HepG2 (cell line): ENCODE data around the gene ZNF234. TPM values are rescaled to one million over a fixed set of nuclear protein-coding genes. Genes with fewer than 3 reads are reported as not detected.

Experiments used
- ATAC-seq: fragments of 200-7000 bp; cut with Tn5 transposase; 3 replicates; pipeline ENCODE4 v1.9.1; 2020; ENCODE audit warnings: mild to moderate bottlenecking, moderate library complexity
- BruUV-seq: library from RNA; stranded (reverse); fragments of 400-500 nt; replicated peaks from 2 replicates; lab custom pipeline; 2021; lab: Mats Ljungman, UMichigan
- CTCF ChIA-PET: fragments of 300-600 bp; formaldehyde crosslinking; extraction: SDS; loops from one replicate; lab custom pipeline; 2021; ENCODE audit warnings: low total read pairs, inconsistent platforms, low intra/inter-chr PET ratio; lab: Yijun Ruan, JAX
- POLR2A ChIA-PET: fragments of 350-600 bp; sonication (Branson Sonifier 250); formaldehyde crosslinking; loops from one replicate; lab custom pipeline; 2020; ENCODE audit warnings: antibody characterized with exemption, inconsistent platforms; lab: Yijun Ruan, JAX
- DNase-seq: peaks from one replicate; pipeline ENCODE4 v3.0.0-alpha.2; 2015; ENCODE audit warnings: low spot score
- FAIRE-seq: peaks from 3 replicates; lab custom pipeline; 2011; peaks lifted over from hg19 to GRCh38; lab: Jason Lieb, UNC
- H2AFZ ChIP-seq: one replicate; pipeline ENCODE4 v1.6.1; 2011; ENCODE audit warnings: low read length, inconsistent platforms
- H3K27ac ChIP-seq: fragments of 300-600 bp; 3 replicates; pipeline ENCODE4 v1.8.0; 2011; ENCODE audit warnings: mixed run types, mild to moderate bottlenecking, mixed read lengths, low read length, inconsistent platforms; ENCODE audit not compliant: insufficient read depth; ENCODE audit errors: extremely low read length
- H3K27me3 ChIP-seq, 2 experiments: fragments of 200-600 bp in 1 of 2; 2 replicates in 1 of 2; 3 replicates in 1 of 2; pipeline versions ENCODE4 v1.6.0 to v1.8.0; 2011; ENCODE audit warnings: low read length in 2 of 2, mild to moderate bottlenecking in 2 of 2, moderate library complexity in 2 of 2, inconsistent platforms in 1 of 2; ENCODE audit not compliant: insufficient read depth in 2 of 2, control insufficient read depth in 1 of 2
- H3K36me3 ChIP-seq, 2 experiments: fragments of 200-600 bp in 1 of 2; replicated peaks in 1 of 2; 2 replicates in 1 of 2; 3 replicates in 1 of 2; pipeline versions ENCODE4 v1.5.1 to v1.8.0; 2011; ENCODE audit warnings: low read length in 2 of 2, inconsistent platforms in 1 of 2; ENCODE audit not compliant: insufficient read depth in 2 of 2, control insufficient read depth in 1 of 2
- H3K4me1 ChIP-seq: 2 replicates; pipeline ENCODE4 v1.5.1; 2012; ENCODE audit warnings: low read length, inconsistent platforms; ENCODE audit not compliant: insufficient read depth
- H3K4me2 ChIP-seq: 2 replicates; pipeline ENCODE4 v1.6.0; 2011; ENCODE audit warnings: low read depth, low read length, inconsistent platforms
- H3K4me3 ChIP-seq, 3 experiments: fragments of 200-600 bp in 1 of 3; sonication (generic), shearing (Covaris generic) in 1 of 3; replicated peaks in 1 of 3; 2 replicates each; pipeline ENCODE4 v1.5.1; 2011 to 2016; ENCODE audit warnings: low read length in 3 of 3, inconsistent platforms in 2 of 3, low read depth in 2 of 3, mild to moderate bottlenecking in 2 of 3, control low read depth in 1 of 3, mixed read lengths in 1 of 3; ENCODE audit not compliant: insufficient read depth in 1 of 3
- H3K79me2 ChIP-seq: one replicate; pipeline ENCODE4 v1.6.1; 2011; ENCODE audit warnings: low read length, inconsistent platforms; ENCODE audit not compliant: insufficient read depth
- H3K9ac ChIP-seq: 2 replicates; pipeline ENCODE4 v1.6.0; 2011; ENCODE audit warnings: mild to moderate bottlenecking, low read depth, low read length, inconsistent platforms; ENCODE audit not compliant: insufficient read depth
- H3K9me3 ChIP-seq: 2 replicates; pipeline ENCODE4 v1.5.1; 2012; ENCODE audit warnings: mild to moderate bottlenecking, low read length
- H4K20me1 ChIP-seq: 2 replicates; pipeline ENCODE4 v1.6.0; 2011; ENCODE audit warnings: inconsistent platforms, mild to moderate bottlenecking, low read length, moderate library complexity; ENCODE audit not compliant: insufficient read depth
- FOSL2 ChIP-seq: sonication (generic); formaldehyde crosslinking; IDR thresholded peaks from 2 replicates; pipeline ENCODE4 v1.4.0; 2020; ENCODE audit warnings: missing genetic modification reagents
- FUBP1 ChIP-seq: sonication (generic); formaldehyde crosslinking; IDR thresholded peaks from 2 replicates; pipeline ENCODE4 v1.5.1; 2020; ENCODE audit warnings: missing genetic modification reagents, mild to moderate bottlenecking, borderline replicate concordance
- GATA4 ChIP-seq: sonication (generic); IDR thresholded peaks from 2 replicates; pipeline ENCODE4 v1.6.1; 2016; ENCODE audit warnings: antibody characterized with exemption, low read depth, borderline replicate concordance
- HNF4G ChIP-seq, 2 experiments: sonication (generic) in 1 of 2; formaldehyde crosslinking in 1 of 2; IDR thresholded peaks; 2 replicates each; pipeline versions ENCODE4 v1.4.0 to v1.6.1; 2011 to 2020; ENCODE audit warnings: borderline replicate concordance in 2 of 2, low read depth in 2 of 2, mild to moderate bottlenecking in 2 of 2, low read length in 1 of 2, missing genetic modification reagents in 1 of 2, moderate library complexity in 1 of 2
- IRX3 ChIP-seq: sonication (generic); formaldehyde crosslinking; IDR thresholded peaks from 2 replicates; pipeline ENCODE4 v1.8.1; 2023; ENCODE audit warnings: mild to moderate bottlenecking, low read depth, missing genetic modification reagents, borderline replicate concordance
- KAT8 ChIP-seq: IDR thresholded peaks from 2 replicates; pipeline ENCODE4 v1.6.1; 2016; ENCODE audit warnings: missing genetic modification reagents, missing compliant biosample characterization
- NCOA2 ChIP-seq: sonication (generic); formaldehyde crosslinking; IDR thresholded peaks from 2 replicates; pipeline ENCODE4 v1.8.0; 2022; ENCODE audit warnings: inconsistent platforms
- RAD51 ChIP-seq: fragments of 450-650 bp; IDR thresholded peaks from 2 replicates; pipeline ENCODE4 v1.6.1; 2016; ENCODE audit warnings: borderline replicate concordance
- ZBTB1 ChIP-seq: sonication (generic); formaldehyde crosslinking; IDR thresholded peaks from 2 replicates; pipeline ENCODE4 v1.4.0; 2020; ENCODE audit warnings: missing genetic modification reagents, borderline replicate concordance
- ZBTB21 ChIP-seq: sonication (generic); formaldehyde crosslinking; IDR thresholded peaks from 2 replicates; pipeline ENCODE4 v1.4.0; 2020; ENCODE audit warnings: missing genetic modification reagents
- ZBTB42 ChIP-seq: sonication (generic); formaldehyde crosslinking; IDR thresholded peaks from 2 replicates; pipeline ENCODE4 v1.5.0; 2020; ENCODE audit warnings: mild to moderate bottlenecking, missing genetic modification reagents
- ZBTB49 ChIP-seq: sonication (generic); formaldehyde crosslinking; IDR thresholded peaks from 2 replicates; pipeline ENCODE4 v1.4.0; 2020; ENCODE audit warnings: missing genetic modification reagents, borderline replicate concordance
- ZNF12 ChIP-seq: sonication (generic); formaldehyde crosslinking; IDR thresholded peaks from 2 replicates; pipeline ENCODE4 v1.5.0; 2020; ENCODE audit warnings: missing genetic modification reagents
- ZNF451 ChIP-seq: sonication (generic); formaldehyde crosslinking; IDR thresholded peaks from 2 replicates; pipeline ENCODE4 v1.5.0; 2020; ENCODE audit warnings: mild to moderate bottlenecking, missing genetic modification reagents
- ZNF460 ChIP-seq: sonication (generic); formaldehyde crosslinking; IDR thresholded peaks from 2 replicates; pipeline ENCODE4 v1.5.1; 2020; ENCODE audit warnings: missing genetic modification reagents, mild to moderate bottlenecking, borderline replicate concordance
- ZNF607 ChIP-seq: sonication (generic); formaldehyde crosslinking; IDR thresholded peaks from 2 replicates; pipeline ENCODE4 v1.5.1; 2020; ENCODE audit warnings: missing genetic modification reagents, mild to moderate bottlenecking, borderline replicate concordance
- ZNF644 ChIP-seq: IDR thresholded peaks from 2 replicates; pipeline ENCODE4 v1.6.1; 2016; ENCODE audit warnings: low read depth
- ZNF782 ChIP-seq: sonication (generic); formaldehyde crosslinking; IDR thresholded peaks from 2 replicates; pipeline ENCODE4 v1.4.0; 2020; ENCODE audit warnings: missing genetic modification reagents, mild to moderate bottlenecking, borderline replicate concordance
- ZNF788 ChIP-seq: sonication (generic); formaldehyde crosslinking; IDR thresholded peaks from 2 replicates; pipeline ENCODE4 v1.5.0; 2020; ENCODE audit warnings: mild to moderate bottlenecking, missing genetic modification reagents, borderline replicate concordance
- whole genome bisulfite sequencing: methylation state at CpG from one replicate; pipeline ENCODE4 v1.1.6; 2017; ENCODE audit warnings: low lambda C conversion rate; 5-methylcytosine and 5-hydroxymethylcytosine counted together
- in situ Hi-C: cut with HindIII; loops from 2 replicates; pipeline ENCODE4 v1.10.0; 2017; ENCODE audit warnings: low pct_unique_long_range_greater_than_20kb; ENCODE audit not compliant: extremely low pct_ligation_motif_present
- intact Hi-C: fragments of 100-400 bp; cut with micrococcal nuclease; formaldehyde crosslinking; loops from one replicate; pipeline ENCODE4 v1.10.0; 2022; ENCODE audit not compliant: unreplicated experiment
- polyA plus RNA-seq, 8 experiments: library from polyadenylated mRNA; depleted of rRNA in 3 of 8; stranded (reverse) in 7 of 8; unstranded in 1 of 8; fragments of >200 nt; fragmentation: Illumina TruSeq in 4 of 8; extraction: Trizol in 4 of 8; gene quantifications; 2 replicates each; pipeline versions ENCODE4 v1.2.1 to v1.2.3, GENCODE V29; 2011 to 2016; ENCODE audit warnings: low read depth in 4 of 8, missing spikeins in 1 of 8, mixed read lengths in 1 of 8; ENCODE audit not compliant: insufficient read depth in 1 of 8
- total RNA-seq, 5 experiments: library from RNA; depleted of rRNA; stranded (reverse); fragments of >200 nt; fragmentation: Illumina TruSeq; extraction: Trizol; gene quantifications; 2 replicates each; pipeline ENCODE4 v1.2.3, GENCODE V29; 2016; ENCODE audit warnings: low read depth in 1 of 5

The ZNF234 gene
- total and polyA plus RNA-seq, 2 of the 13 experiments (the other 11 are each of a cell fraction or from before 2014, with no cell fraction given) = 3.5 to 11.2 TPM

GRCh38 chr19:44207126-44207803, 65.9 kb downstream of the ZNF234 start:
- peak overlapping the region; percentile 97 for H2AFZ ChIP-seq
- peak overlapping the region; percentile 66 for H3K27ac ChIP-seq
- DNase-seq = peak; percentile 94
- no peaks in the 10 kb centered on the region for H4K20me1 ChIP-seq
- intact Hi-C loops = loop anchor here (10.0 kb wide), 1 partner anchor 98 kb away; the partner anchor contains the start of gene ZNF235
- in situ Hi-C loops = no loop called here
- 2% methylated on average over 21 of the region's 26 CpGs for WGBS
- peak; percentile 92 for FAIRE-seq
- H3K36me3 ChIP-seq = no peaks in the 10 kb centered on the region
- H3K27me3 ChIP-seq = peaks cover 0 to 3% of the 10 kb centered on the region in 2 experiments; a peak in 1 of 5 replicates
- peak overlapping the region; percentile 80 to 94 (median 88) for H3K4me3 ChIP-seq
- BruUV-seq = TSS peak; percentile 55
- ATAC-seq = peak; percentile 99
- no peaks in the 10 kb centered on the region for H3K79me2 ChIP-seq
- no peaks in the 10 kb centered on the region for H3K4me1 ChIP-seq
- peaks cover 24% of the 10 kb centered on the region for H3K9me3 ChIP-seq
- CTCF ChIA-PET = no interaction called here
- POLR2A ChIA-PET = interaction anchor here (0.9 to 2.6 kb wide), 10 partner anchors 42 to 293 kb away, joined by 3 to 36 read pairs (median 5); partner anchors contain the start of genes ZNF180, ZNF221, ZNF223 and ZNF224
- H3K9ac ChIP-seq = peak overlapping the region; percentile 83
- peak overlapping the region; percentile 87 for H3K4me2 ChIP-seq
- TF ChIP-seq IRX3 (CRISPR knock-in tag) = no peak
- peak; percentile 11; the same call in 1 of the 2 replicates for TF ChIP-seq ZNF12 (CRISPR knock-in tag)
- TF ChIP-seq ZNF782 (CRISPR knock-in tag) = 0 out of 2 replicates have a peak, but pooled peaks have one; percentile 60
- no peak for TF ChIP-seq HNF4G (IDR thresholded peaks at IDR 0.05; ENCODE audit: borderline replicate concordance, low read depth, low read length)
- no peak for TF ChIP-seq HNF4G (CRISPR knock-in tag; IDR thresholded peaks at IDR 0.05; ENCODE audit: borderline replicate concordance, low read depth)
- no peak for TF ChIP-seq ZNF460 (CRISPR knock-in tag)
- no peak for TF ChIP-seq ZNF607 (CRISPR knock-in tag)
- no peak for TF ChIP-seq FUBP1 (CRISPR knock-in tag)
- no peak for TF ChIP-seq ZBTB1 (CRISPR knock-in tag)
- TF ChIP-seq GATA4 = no peak
- no peak for TF ChIP-seq ZBTB21 (CRISPR knock-in tag)
- TF ChIP-seq KAT8 (CRISPR knock-in tag) = peak; percentile 98
- TF ChIP-seq ZBTB49 = no peak
- TF ChIP-seq ZBTB42 (CRISPR knock-in tag) = no peak
- TF ChIP-seq FOSL2 (CRISPR knock-in tag) = peak; percentile 32; the same call in 1 of the 2 replicates
- TF ChIP-seq ZNF788 (CRISPR knock-in tag) = peak; percentile 27; the same call in 1 of the 2 replicates
- no peak for TF ChIP-seq RAD51
- TF ChIP-seq ZNF451 (CRISPR knock-in tag) = no peak
- TF ChIP-seq NCOA2 (CRISPR knock-in tag) = no peak
- no peak for TF ChIP-seq ZNF644 (CRISPR knock-in tag)
